ENCODE data around the gene ADGRB3. TPM values are rescaled to one million over a fixed set of nuclear protein-coding genes. Genes with fewer than 3 reads are reported as not detected.
"Not testable (repeated sequence)": the region's sequence is repeated elsewhere in the genome, so short reads cannot be mapped to it uniquely, and the experiment has no call there.

The ADGRB3 gene
- polyA plus RNA-seq, 3 donors from 2014 or later, result not detected

GRCh38 chr6:68741501-68742386, 106.7 kb downstream of the ADGRB3 start:
- H3K27ac Mint-ChIP-seq, result no peak overlapping the region

DNA sequence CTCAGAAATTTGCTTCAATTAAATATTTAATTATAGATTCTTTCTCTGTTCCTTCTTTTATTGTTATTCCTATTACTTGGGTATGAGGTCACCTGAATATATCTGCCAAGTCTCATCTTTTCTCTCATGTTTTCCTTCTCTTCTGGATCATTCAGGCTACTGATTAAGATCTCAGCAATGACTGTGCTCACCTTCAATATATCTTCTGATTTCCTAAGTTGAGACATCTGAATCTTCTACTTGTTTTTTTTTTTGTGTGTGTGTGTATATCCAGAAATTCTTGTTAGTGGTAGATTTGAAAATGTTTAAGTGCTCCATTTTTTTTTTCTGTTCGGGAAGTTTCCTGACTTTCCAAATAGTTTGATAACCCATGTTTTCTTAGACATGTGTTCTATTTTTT, 108.0 kb downstream of the ADGRB3 start:
- Mint-ChIP-seq H3K4me3 (no peak overlapping the region), H3K9me3 (peaks cover 0 to 14% (median 4%) of the 10 kb centered on the region in 6 donors), H3K36me3 (peaks cover 0 to 5% (median 0%) of the 10 kb centered on the region in 3 donors), H3K27ac (no peak overlapping the region), H3K27me3 (ENCODE audit: low read depth in 3 of 3) (peaks cover 0 to 1% (median 0%) of the 10 kb centered on the region in 3 donors), H3K4me1 (peaks cover 2 to 6% of the 10 kb centered on the region in 2 donors)
- DNase-seq, result no peak

More at GRCh38 chr6:68741501-68742386, 106.7 kb downstream of the ADGRB3 start:
- peaks cover 0 to 4% (median 2%) of the 10 kb centered on the region in 6 donors for H3K9me3 Mint-ChIP-seq
- no peak for DNase-seq
- H3K4me3 Mint-ChIP-seq, result no peak overlapping the region
- peaks cover 2 to 6% of the 10 kb centered on the region in 2 donors for H3K4me1 Mint-ChIP-seq
- no peaks in the 10 kb centered on the region for H3K36me3 Mint-ChIP-seq
- peaks cover 0 to 1% (median 0%) of the 10 kb centered on the region in 3 donors for H3K27me3 Mint-ChIP-seq (ENCODE audit: low read depth in 3 of 3)

GRCh38 chr6:68744376-68744775, 109.3 kb downstream of the ADGRB3 start:
- H3K4me1 Mint-ChIP-seq; H3K27me3 Mint-ChIP-seq (ENCODE audit: low read depth in 3 of 3); H3K36me3 Mint-ChIP-seq; DNase-seq; H3K4me3 Mint-ChIP-seq; H3K27ac Mint-ChIP-seq: not testable (repeated sequence)
- peaks cover 0 to 15% (median 4%) of the 10 kb centered on the region in 6 donors for H3K9me3 Mint-ChIP-seq

GRCh38 chr6:68746376-68746775, 111.3 kb downstream of the ADGRB3 start:
- H3K27ac Mint-ChIP-seq, result no peak overlapping the region
- DNase-seq, result no peak
- H3K4me1 Mint-ChIP-seq, result no peaks in the 10 kb centered on the region
- peaks cover 0 to 21% (median 7%) of the 10 kb centered on the region in 6 donors for H3K9me3 Mint-ChIP-seq
- no peak overlapping the region for H3K4me3 Mint-ChIP-seq
- peaks cover 0 to 5% (median 0%) of the 10 kb centered on the region in 3 donors for H3K36me3 Mint-ChIP-seq
- peaks cover 0 to 1% (median 0%) of the 10 kb centered on the region in 3 donors for H3K27me3 Mint-ChIP-seq (ENCODE audit: low read depth in 3 of 3)

- Mint-ChIP-seq H3K27ac (no peak overlapping the region), H3K9me3 (peaks cover 0 to 21% (median 7%) of the 10 kb centered on the region in 6 donors), H3K4me1 (no peaks in the 10 kb centered on the region), H3K4me3 (no peak overlapping the region), H3K36me3 (peaks cover 0 to 5% (median 0%) of the 10 kb centered on the region in 3 donors), H3K27me3 (ENCODE audit: low read depth in 3 of 3) (peaks cover 0 to 1% (median 0%) of the 10 kb centered on the region in 3 donors)
- no peak for DNase-seq
Measured at GRCh38 chr6:68747110-68747790, 112.2 kb downstream of the ADGRB3 start.

- not testable (repeated sequence) for H3K36me3 Mint-ChIP-seq; H3K4me3 Mint-ChIP-seq; DNase-seq; H3K27me3 Mint-ChIP-seq (ENCODE audit: low read depth in 3 of 3); H3K27ac Mint-ChIP-seq; H3K4me1 Mint-ChIP-seq
- H3K9me3 Mint-ChIP-seq, result peaks cover 0 to 26% (median 10%) of the 10 kb centered on the region in 6 donors
Measured at GRCh38 chr6:68747832-68748231, 112.8 kb downstream of the ADGRB3 start.

- Mint-ChIP-seq H3K4me3 (no peak overlapping the region), H3K27me3 (ENCODE audit: low read depth in 3 of 3) (peaks cover 0 to 3% (median 0%) of the 10 kb centered on the region in 3 donors), H3K36me3 (peaks cover 0 to 11% (median 0%) of the 10 kb centered on the region in 3 donors), H3K4me1 (no peaks in the 10 kb centered on the region), H3K9me3 (peaks cover 8 to 34% (median 10%) of the 10 kb centered on the region in 6 donors), H3K27ac (no peak overlapping the region)
- DNase-seq, result no peak
Measured at GRCh38 chr6:68754681-68755213, 119.7 kb downstream of the ADGRB3 start.

- peaks cover 0 to 3% (median 0%) of the 10 kb centered on the region in 3 donors for H3K27me3 Mint-ChIP-seq (ENCODE audit: low read depth in 3 of 3)
- no peak overlapping the region for H3K4me3 Mint-ChIP-seq
- H3K27ac Mint-ChIP-seq, result no peak overlapping the region
Measured at GRCh38 chr6:68756454-68757375, 121.6 kb downstream of the ADGRB3 start.

DNA sequence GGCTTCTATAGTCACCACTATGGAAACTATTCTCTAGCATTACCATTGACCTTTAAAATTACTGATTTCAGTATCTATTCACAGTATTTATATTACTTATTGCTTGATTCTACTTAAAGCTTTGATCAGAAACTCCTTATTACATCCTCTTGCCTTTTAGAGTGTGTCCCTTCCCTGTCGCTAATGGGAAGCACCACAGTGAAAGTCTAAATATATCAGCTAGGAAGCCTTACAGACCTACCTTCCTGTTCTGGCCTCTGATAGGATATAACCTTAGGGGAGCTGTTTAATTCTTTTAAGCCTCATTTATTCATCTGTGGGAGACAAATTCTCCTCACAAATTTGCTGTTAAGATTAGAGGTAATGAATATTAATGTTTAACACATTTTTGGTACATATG, 122.7 kb downstream of the ADGRB3 start:
- Mint-ChIP-seq H3K36me3 (peaks cover 0 to 11% (median 0%) of the 10 kb centered on the region in 3 donors), H3K27me3 (ENCODE audit: low read depth in 3 of 3) (peaks cover 0 to 3% (median 0%) of the 10 kb centered on the region in 3 donors), H3K4me1 (no peaks in the 10 kb centered on the region), H3K9me3 (peaks cover 1 to 38% (median 9%) of the 10 kb centered on the region in 6 donors), H3K4me3 (no peak overlapping the region), H3K27ac (no peak overlapping the region)
- DNase-seq, result no peak

More at GRCh38 chr6:68756454-68757375, 121.6 kb downstream of the ADGRB3 start:
- no peak for DNase-seq
- no peaks in the 10 kb centered on the region for H3K4me1 Mint-ChIP-seq
- peaks cover 4 to 44% (median 11%) of the 10 kb centered on the region in 6 donors for H3K9me3 Mint-ChIP-seq
- H3K36me3 Mint-ChIP-seq, result peaks cover 0 to 11% (median 0%) of the 10 kb centered on the region in 3 donors

DNA sequence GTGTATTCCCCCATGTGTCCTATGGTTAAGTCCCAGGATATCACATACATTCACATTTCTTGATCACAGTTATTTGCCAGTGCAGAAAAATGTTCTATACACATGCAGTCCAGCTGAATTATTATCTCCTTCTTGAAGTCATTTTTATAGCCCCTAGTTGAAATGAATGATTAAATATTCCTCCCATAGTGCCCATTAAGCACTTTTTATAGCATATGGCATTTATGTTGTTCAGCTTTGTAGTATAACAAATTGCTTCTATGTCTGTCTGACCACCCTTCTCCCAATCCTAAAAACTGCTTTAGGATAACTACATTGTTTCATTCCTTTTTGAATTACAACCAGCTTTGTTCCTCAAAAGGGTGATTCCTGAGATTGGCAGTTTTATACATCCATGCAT, 123.5 kb downstream of the ADGRB3 start:
- H3K27ac Mint-ChIP-seq, result no peak overlapping the region
- H3K36me3 Mint-ChIP-seq, result peaks cover 0 to 11% (median 0%) of the 10 kb centered on the region in 3 donors
- DNase-seq, result no peak
- no peak overlapping the region for H3K4me3 Mint-ChIP-seq
- no peaks in the 10 kb centered on the region for H3K4me1 Mint-ChIP-seq
- H3K9me3 Mint-ChIP-seq, result peaks cover 0 to 31% (median 8%) of the 10 kb centered on the region in 6 donors
- H3K27me3 Mint-ChIP-seq (ENCODE audit: low read depth in 3 of 3), result peaks cover 0 to 3% (median 0%) of the 10 kb centered on the region in 3 donors

- H3K27me3 Mint-ChIP-seq (ENCODE audit: low read depth in 3 of 3), result no peaks in the 10 kb centered on the region
- no peak for DNase-seq
- peaks cover 0 to under 1% (median 0%) of the 10 kb centered on the region in 3 donors for H3K36me3 Mint-ChIP-seq
- no peak overlapping the region for H3K4me3 Mint-ChIP-seq
- no peaks in the 10 kb centered on the region for H3K4me1 Mint-ChIP-seq
- H3K9me3 Mint-ChIP-seq, result peaks cover 0 to 16% (median 4%) of the 10 kb centered on the region in 6 donors
- H3K27ac Mint-ChIP-seq, result no peak overlapping the region
Measured at GRCh38 chr6:68760485-68760884, 125.4 kb downstream of the ADGRB3 start.

DNA sequence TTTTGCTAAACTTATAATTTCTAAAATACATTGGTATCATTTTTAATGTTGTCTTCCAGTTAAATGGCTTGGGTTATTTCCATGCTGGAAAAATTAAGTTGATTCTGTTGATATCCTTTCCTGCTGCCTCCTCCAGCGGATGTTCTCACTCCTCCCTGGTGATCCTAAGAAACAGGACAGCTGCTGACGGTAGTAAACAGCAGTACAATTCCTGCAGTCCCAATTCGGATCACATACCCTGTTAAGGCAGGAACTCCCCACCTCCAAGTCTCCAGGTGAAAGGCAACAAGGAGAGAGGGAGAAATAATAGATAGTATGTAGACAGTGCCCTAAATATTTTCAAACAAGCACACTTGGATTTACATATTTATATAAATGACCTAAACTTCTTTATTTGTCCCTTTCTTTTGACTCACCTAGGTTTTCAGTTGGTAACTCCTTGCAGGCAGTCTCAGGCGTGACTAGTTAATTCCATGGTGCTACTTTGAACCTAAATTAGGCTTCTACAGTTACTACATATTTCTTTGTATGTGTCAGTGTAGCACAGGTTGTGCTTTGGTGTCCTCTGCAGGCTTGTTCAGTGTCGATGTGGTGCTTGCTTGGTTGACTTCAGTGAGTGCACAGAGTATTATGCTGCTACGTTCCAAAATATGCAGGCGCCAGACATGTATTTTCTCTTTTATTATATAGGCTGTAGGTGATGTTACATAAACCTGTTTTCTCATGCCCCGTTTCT, 126.0 kb downstream of the ADGRB3 start:
- H3K9me3 Mint-ChIP-seq, result peaks cover 0 to 14% (median 4%) of the 10 kb centered on the region in 6 donors
- no peaks in the 10 kb centered on the region for H3K27me3 Mint-ChIP-seq (ENCODE audit: low read depth in 3 of 3)
- no peaks in the 10 kb centered on the region for H3K4me1 Mint-ChIP-seq
- H3K36me3 Mint-ChIP-seq, result no peaks in the 10 kb centered on the region
- no peak overlapping the region for H3K27ac Mint-ChIP-seq
- H3K4me3 Mint-ChIP-seq, result no peak overlapping the region
- DNase-seq, result no peak
